Upper lobe of left lung (tissue), 4 donors: Measurements from ENCODE around the gene SERPINA3.

Source experiments
- CTCF ChIP-seq, 6 experiments: fragments of 450-650 bp in 4 of 6; fragments of 200-600 bp in 2 of 6; sonication (generic) in 2 of 6; IDR thresholded peaks; one replicate each; pipeline ENCODE4 v1.5.1; 2016 to 2019; ENCODE audit warnings: antibody characterized with exemption in 6 of 6
- EP300 ChIP-seq, 4 donors: sonication (generic); formaldehyde crosslinking; IDR thresholded peaks; one replicate each; pipeline ENCODE4 v1.5.1; 2017; ENCODE audit warnings: antibody characterized with exemption in 4 of 4, control low read depth in 2 of 4
- POLR2A ChIP-seq, 4 donors: fragments of 450-650 bp; IDR thresholded peaks; one replicate each; pipeline ENCODE4 v1.5.1; 2016 to 2017; ENCODE audit warnings: antibody characterized with exemption in 4 of 4, mild to moderate bottlenecking in 2 of 4

- no peak for TF ChIP-seq CTCF (IDR thresholded peaks at IDR 0.05)
- no peak for TF ChIP-seq POLR2A (IDR thresholded peaks at IDR 0.05)
- no peak for TF ChIP-seq EP300 (IDR thresholded peaks at IDR 0.05)
Measured at GRCh38 chr14:94614802-94615201, 2.6 kb downstream of the SERPINA3 start.
